Measurements from ENCODE around the gene IFI30. TPM values are rescaled to one million over a fixed set of nuclear protein-coding genes. Genes with fewer than 3 reads are reported as not detected.

Gene IFI30
- total and polyA plus RNA-seq, 2 donors (not counting 1 experiment from before 2014, with no cell fraction given): 8.8 to 50.9 TPM

GRCh38 chr19:18159810-18160209 is 13.8 kb upstream of the IFI30 start:
- H3K4me2 ChIP-seq (ENCODE audit: extremely low read depth, insufficient read depth, low read length): no peak overlapping the region
- H3K27me3 ChIP-seq (ENCODE audit: control insufficient read depth, insufficient read depth, low read length): no peaks in the 10 kb centered on the region
- no peak overlapping the region for H3K9ac ChIP-seq (ENCODE audit: insufficient read depth, low read length)
- H3K79me2 ChIP-seq (ENCODE audit: control insufficient read depth, insufficient read depth, low read length): peaks cover 3% of the 10 kb centered on the region
- TF ChIP-seq EZH2 (IDR thresholded peaks at IDR 0.05; ENCODE audit: low read length, missing control alignments): no peak
- no peak for TF ChIP-seq CTCF (conservative IDR thresholded peaks at IDR 0.05 in 1 of 2, IDR thresholded peaks at IDR 0.05 in 1 of 2; ENCODE audit: low read depth in 1 of 2, low read length in 2 of 2)
- no peaks in the 10 kb centered on the region for H3K9me3 ChIP-seq (ENCODE audit: control insufficient read depth, insufficient read depth, low read depth, low read length)
- no peak overlapping the region for H2AFZ ChIP-seq (ENCODE audit: low read length)
- H3K4me3 ChIP-seq (replicated peaks in 1 of 4; ENCODE audit: control extremely low read depth in 1 of 4, insufficient read depth in 1 of 4, low read depth in 3 of 4, low read length in 4 of 4): no peak overlapping the region
- no peaks in the 10 kb centered on the region for H4K20me1 ChIP-seq (ENCODE audit: control insufficient read depth, extremely low read depth, insufficient read depth, low read length)
- H3K36me3 ChIP-seq (ENCODE audit: control insufficient read depth, insufficient read depth, low read length): peaks cover 19% of the 10 kb centered on the region
- DNase-seq (ENCODE audit: low read depth in 2 of 2): no peak
- peaks cover 16% of the 10 kb centered on the region for H3K4me1 ChIP-seq (ENCODE audit: control insufficient read depth, extremely low read depth, insufficient read depth, low read length)
- H3K27ac ChIP-seq (ENCODE audit: insufficient read depth, low read length): no peak overlapping the region

GRCh38 chr19:18160493-18160970 is 13.1 kb upstream of the IFI30 start:
- Histone ChIP-seq H3K36me3 (ENCODE audit: control insufficient read depth, insufficient read depth, low read length) (peaks cover 15% of the 10 kb centered on the region), H3K4me1 (ENCODE audit: control insufficient read depth, extremely low read depth, insufficient read depth, low read length) (peaks cover 16% of the 10 kb centered on the region), H3K4me3 (replicated peaks in 1 of 4; ENCODE audit: control extremely low read depth in 1 of 4, insufficient read depth in 1 of 4, low read depth in 3 of 4, low read length in 4 of 4) (peak overlapping the region in 1 of 4 experiments; percentile 34), H3K27me3 (ENCODE audit: control insufficient read depth, insufficient read depth, low read length) (no peaks in the 10 kb centered on the region), H2AFZ (ENCODE audit: low read length) (no peak overlapping the region), H3K79me2 (ENCODE audit: control insufficient read depth, insufficient read depth, low read length) (no peaks in the 10 kb centered on the region), H3K9me3 (ENCODE audit: control insufficient read depth, insufficient read depth, low read depth, low read length) (no peaks in the 10 kb centered on the region), H4K20me1 (ENCODE audit: control insufficient read depth, extremely low read depth, insufficient read depth, low read length) (no peaks in the 10 kb centered on the region), H3K4me2 (ENCODE audit: extremely low read depth, insufficient read depth, low read length) (no peak overlapping the region), H3K9ac (ENCODE audit: insufficient read depth, low read length) (no peak overlapping the region), H3K27ac (ENCODE audit: insufficient read depth, low read length) (no peak overlapping the region)
- DNase-seq (ENCODE audit: low read depth in 2 of 2): no peak
- TF ChIP-seq CTCF (conservative IDR thresholded peaks at IDR 0.05 in 1 of 2, IDR thresholded peaks at IDR 0.05 in 1 of 2; ENCODE audit: low read depth in 1 of 2, low read length in 2 of 2) (no peak), EZH2 (IDR thresholded peaks at IDR 0.05; ENCODE audit: low read length, missing control alignments) (no peak)

- peak; percentile 26 to 49 for DNase-seq (ENCODE audit: low read depth in 2 of 2)
- TF ChIP-seq CTCF (conservative IDR thresholded peaks at IDR 0.05 in 1 of 2, IDR thresholded peaks at IDR 0.05 in 1 of 2; ENCODE audit: low read depth in 1 of 2, low read length in 2 of 2): peak in 1 of 2 donors; percentile 24
- TF ChIP-seq EZH2 (IDR thresholded peaks at IDR 0.05; ENCODE audit: low read length, missing control alignments): no peak
- no peaks in the 10 kb centered on the region for H3K9me3 ChIP-seq (ENCODE audit: control insufficient read depth, insufficient read depth, low read depth, low read length)
- H3K4me2 ChIP-seq (ENCODE audit: extremely low read depth, insufficient read depth, low read length): peak overlapping the region; percentile 66
- H3K4me1 ChIP-seq (ENCODE audit: control insufficient read depth, extremely low read depth, insufficient read depth, low read length): peaks cover 16% of the 10 kb centered on the region
- peak overlapping the region; percentile 41 for H3K9ac ChIP-seq (ENCODE audit: insufficient read depth, low read length)
- H3K4me3 ChIP-seq (replicated peaks in 1 of 4; ENCODE audit: control extremely low read depth in 1 of 4, insufficient read depth in 1 of 4, low read depth in 3 of 4, low read length in 4 of 4): peak overlapping the region in 2 of 4 experiments; percentile 28 to 34
- H3K27ac ChIP-seq (ENCODE audit: insufficient read depth, low read length): no peak overlapping the region
- H4K20me1 ChIP-seq (ENCODE audit: control insufficient read depth, extremely low read depth, insufficient read depth, low read length): no peaks in the 10 kb centered on the region
- H3K79me2 ChIP-seq (ENCODE audit: control insufficient read depth, insufficient read depth, low read length): no peaks in the 10 kb centered on the region
- peaks cover 14% of the 10 kb centered on the region for H3K36me3 ChIP-seq (ENCODE audit: control insufficient read depth, insufficient read depth, low read length)
- no peaks in the 10 kb centered on the region for H3K27me3 ChIP-seq (ENCODE audit: control insufficient read depth, insufficient read depth, low read length)
- H2AFZ ChIP-seq (ENCODE audit: low read length): no peak overlapping the region
These were observed 12.5 kb upstream of the IFI30 start for GRCh38 chr19:18160971-18161635.

Measured in fibroblast of lung (primary cell).